Activated B cell treated with CpG ODN at 0.5 μM for 24 hours (primary cell): ENCODE results near the gene C12orf75. TPM values are rescaled to one million over a fixed set of nuclear protein-coding genes. Genes with fewer than 3 reads are reported as not detected.
A peak's percentile ranks its signal among the peaks of the same experiment; 100 is the strongest.

ENCODE experiments used
- ATAC-seq: fragments of 200-7000 bp; cut with Tn5 transposase; one replicate; pipeline ENCODE4 v1.10.0; 2021; ENCODE audit warnings: low read depth, mild to moderate bottlenecking, moderate library complexity
- CTCF ChIA-PET: fragments of 350-600 bp; sonication (Branson Sonifier 250); formaldehyde crosslinking; loops from one replicate; lab custom pipeline; 2021; ENCODE audit warnings: antibody characterized with exemption; lab: Charles Lee
- POLR2A ChIA-PET: fragments of 350-600 bp; sonication (Branson Sonifier 250); formaldehyde crosslinking; loops from one replicate; lab custom pipeline; 2021; ENCODE audit warnings: antibody characterized with exemption; lab: Charles Lee
- DNase-seq: peaks from one replicate; pipeline ENCODE4 v3.0.0; 2022
- H3K27ac Mint-ChIP-seq: one replicate; pipeline ENCODE4 v1.8.0; 2020; ENCODE audit warnings: mixed read lengths
- H3K27me3 Mint-ChIP-seq: one replicate; pipeline ENCODE4 v1.8.0; 2021; ENCODE audit warnings: mixed read lengths
- H3K36me3 Mint-ChIP-seq: one replicate; pipeline ENCODE4 v1.8.0; 2021; ENCODE audit warnings: low read depth, mixed read lengths
- H3K4me1 Mint-ChIP-seq: one replicate; pipeline ENCODE4 v1.8.0; 2021; ENCODE audit warnings: mixed read lengths
- H3K4me3 Mint-ChIP-seq: one replicate; pipeline ENCODE4 v1.8.0; 2020; ENCODE audit warnings: mild to moderate bottlenecking, mixed read lengths
- H3K9me3 Mint-ChIP-seq: one replicate; pipeline ENCODE4 v1.8.0; 2020; ENCODE audit warnings: mixed read lengths
- intact Hi-C: fragments of 100-400 bp; cut with micrococcal nuclease; formaldehyde crosslinking; loops from one replicate; pipeline ENCODE4 v1.15.1; 2024
- total RNA-seq: library from RNA; stranded (reverse); gene quantifications from 2 replicates; pipeline ENCODE4 v1.2.3, GENCODE V29; 2022
- TF ChIP-seq, protein P1 (sequence below): fragments of 200-600 bp; IDR thresholded peaks from one replicate; pipeline ENCODE4 v1.8.0; 2022; ENCODE audit warnings: antibody characterized with exemption, mild to moderate bottlenecking

Gene C12orf75
- total RNA-seq, 1 donor from 2014 or later = 37.1 TPM

- no peak overlapping the region for H3K4me3 Mint-ChIP-seq
- ChIA-PET CTCF (no interaction called here), POLR2A (interaction anchor here (1.6 kb wide), 1 partner anchor 10 kb away, joined by 5 read pairs; no protein-coding TSS in a partner anchor)
- DNase-seq = no peak
- no peak for ATAC-seq
- TF ChIP-seq, protein P1, sequence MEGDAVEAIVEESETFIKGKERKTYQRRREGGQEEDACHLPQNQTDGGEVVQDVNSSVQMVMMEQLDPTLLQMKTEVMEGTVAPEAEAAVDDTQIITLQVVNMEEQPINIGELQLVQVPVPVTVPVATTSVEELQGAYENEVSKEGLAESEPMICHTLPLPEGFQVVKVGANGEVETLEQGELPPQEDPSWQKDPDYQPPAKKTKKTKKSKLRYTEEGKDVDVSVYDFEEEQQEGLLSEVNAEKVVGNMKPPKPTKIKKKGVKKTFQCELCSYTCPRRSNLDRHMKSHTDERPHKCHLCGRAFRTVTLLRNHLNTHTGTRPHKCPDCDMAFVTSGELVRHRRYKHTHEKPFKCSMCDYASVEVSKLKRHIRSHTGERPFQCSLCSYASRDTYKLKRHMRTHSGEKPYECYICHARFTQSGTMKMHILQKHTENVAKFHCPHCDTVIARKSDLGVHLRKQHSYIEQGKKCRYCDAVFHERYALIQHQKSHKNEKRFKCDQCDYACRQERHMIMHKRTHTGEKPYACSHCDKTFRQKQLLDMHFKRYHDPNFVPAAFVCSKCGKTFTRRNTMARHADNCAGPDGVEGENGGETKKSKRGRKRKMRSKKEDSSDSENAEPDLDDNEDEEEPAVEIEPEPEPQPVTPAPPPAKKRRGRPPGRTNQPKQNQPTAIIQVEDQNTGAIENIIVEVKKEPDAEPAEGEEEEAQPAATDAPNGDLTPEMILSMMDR = no peak
- peaks cover 7% of the 10 kb centered on the region for H3K9me3 Mint-ChIP-seq
- no peaks in the 10 kb centered on the region for H3K27me3 Mint-ChIP-seq
- no peaks in the 10 kb centered on the region for H3K36me3 Mint-ChIP-seq
- H3K27ac Mint-ChIP-seq = no peak overlapping the region
- intact Hi-C loops = no loop called here
- peaks cover 24% of the 10 kb centered on the region for H3K4me1 Mint-ChIP-seq
Observed at GRCh38 chr12:105348561-105348960, 18.1 kb downstream of the C12orf75 start.

DNA sequence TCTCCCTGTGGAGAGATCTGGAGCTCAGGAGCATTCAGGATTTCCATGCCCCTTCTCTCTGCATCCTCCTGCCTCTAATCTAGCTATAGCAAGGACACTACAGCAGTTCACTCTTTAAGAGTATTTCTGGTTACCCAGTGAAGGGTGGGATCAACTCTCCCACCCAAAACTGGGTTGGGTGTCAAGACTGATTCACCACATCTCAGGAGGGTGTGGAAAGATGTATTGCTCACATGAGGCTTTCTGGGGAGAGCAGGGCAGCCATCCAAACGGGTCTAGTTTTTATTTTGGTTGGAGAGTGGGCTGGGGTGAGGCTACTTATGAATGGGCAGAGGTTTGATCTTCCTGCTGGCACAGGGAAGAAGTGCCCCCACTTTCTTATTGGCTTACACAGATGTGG is 18.6 kb downstream of the C12orf75 start:
- POLR2A ChIA-PET = interaction anchor here (1.6 kb wide), 1 partner anchor 9 kb away, joined by 5 read pairs; no protein-coding TSS in a partner anchor
- no peak for ATAC-seq
- CTCF ChIA-PET = no interaction called here
- Mint-ChIP-seq H3K36me3 (no peaks in the 10 kb centered on the region), H3K4me3 (no peak overlapping the region), H3K27ac (no peak overlapping the region), H3K4me1 (peaks cover 24% of the 10 kb centered on the region), H3K27me3 (no peaks in the 10 kb centered on the region), H3K9me3 (peaks cover 7% of the 10 kb centered on the region)
- DNase-seq = no peak
- intact Hi-C loops = no loop called here
- TF ChIP-seq, protein P1 = no peak

- Mint-ChIP-seq H3K9me3 (peaks cover 7% of the 10 kb centered on the region), H3K36me3 (no peaks in the 10 kb centered on the region)
- POLR2A ChIA-PET = no interaction called here
Observed at GRCh38 chr12:105351523-105351922, 21.0 kb downstream of the C12orf75 start.

GRCh38 chr12:105352052-105352451 is 21.6 kb downstream of the C12orf75 start:
- peak overlapping the region; percentile 33 for H3K4me3 Mint-ChIP-seq

More at GRCh38 chr12:105351523-105351922, 21.0 kb downstream of the C12orf75 start:
- intact Hi-C loops = loop anchor here (10.0 kb wide), 1 partner anchor 953 kb away; the partner anchor contains the start of gene TCP11L2
- DNase-seq = no peak
- Mint-ChIP-seq H3K4me1 (peaks cover 29% of the 10 kb centered on the region), H3K27ac (peak overlapping the region; percentile 36), H3K4me3 (peak overlapping the region; percentile 48), H3K27me3 (no peaks in the 10 kb centered on the region)
- CTCF ChIA-PET = no interaction called here
- ATAC-seq = peak; percentile 17
- TF ChIP-seq, protein P1 = no peak

DNA sequence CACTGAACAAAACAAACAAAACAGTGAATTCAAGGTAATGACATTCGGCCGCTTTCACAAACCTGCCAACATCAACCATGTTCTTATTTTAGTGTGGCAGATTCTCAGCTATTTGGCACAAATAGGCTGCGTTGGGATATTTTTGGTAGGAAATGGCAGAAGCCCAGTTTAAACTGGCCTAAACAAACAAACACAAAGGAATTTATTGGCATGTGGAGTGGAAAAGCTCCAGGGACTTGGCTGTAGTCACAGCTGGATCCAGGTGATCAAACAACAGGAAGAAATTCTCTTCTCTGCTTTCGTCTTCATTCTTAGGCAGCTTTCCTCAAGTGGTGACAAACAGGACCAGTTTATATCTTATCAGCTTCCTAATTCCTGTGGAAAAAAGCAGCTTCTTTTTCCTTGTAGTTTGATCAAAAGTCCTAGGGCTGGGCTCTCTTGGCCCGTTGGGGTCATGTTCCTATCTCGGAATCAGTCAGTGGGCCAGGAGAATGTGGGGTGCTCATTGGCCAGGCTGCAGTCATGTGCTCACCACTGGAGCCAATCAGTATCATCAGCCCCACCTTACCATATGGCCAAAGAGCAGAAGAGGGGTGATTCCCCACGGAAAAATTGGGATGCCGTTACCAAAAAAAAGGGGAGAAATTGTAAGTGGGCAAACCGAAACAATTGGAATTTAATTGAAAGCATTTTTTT is 22.6 kb downstream of the C12orf75 start:
- ChIA-PET CTCF (no interaction called here), POLR2A (interaction anchor here (0.6 kb wide), 1 partner anchor 25 kb away, joined by 7 read pairs; no protein-coding TSS in a partner anchor)
- ATAC-seq = no peak
- H3K27me3 Mint-ChIP-seq = no peaks in the 10 kb centered on the region
- no peak overlapping the region for H3K4me3 Mint-ChIP-seq
- intact Hi-C loops = loop anchor here (1.0 to 10.0 kb wide), 2 partner anchors 23 to 952 kb away; partner anchors contain the start of genes C12orf75 and TCP11L2
- H3K36me3 Mint-ChIP-seq = no peaks in the 10 kb centered on the region
- peaks cover 45% of the 10 kb centered on the region for H3K4me1 Mint-ChIP-seq
- DNase-seq = no peak
- peaks cover 7% of the 10 kb centered on the region for H3K9me3 Mint-ChIP-seq
- no peak overlapping the region for H3K27ac Mint-ChIP-seq
- TF ChIP-seq, protein P1 = no peak

More at GRCh38 chr12:105352052-105352451, 21.6 kb downstream of the C12orf75 start:
- peak; percentile 92 for ATAC-seq
- Mint-ChIP-seq H3K27me3 (no peaks in the 10 kb centered on the region), H3K36me3 (no peaks in the 10 kb centered on the region), H3K9me3 (peaks cover 7% of the 10 kb centered on the region), H3K27ac (peak overlapping the region; percentile 50), H3K4me1 (peaks cover 34% of the 10 kb centered on the region)
- CTCF ChIA-PET = no interaction called here
- POLR2A ChIA-PET = no interaction called here
- intact Hi-C loops = loop anchor here (1.0 to 10.0 kb wide), 2 partner anchors 22 to 953 kb away; partner anchors contain the start of genes C12orf75 and TCP11L2
- TF ChIP-seq, protein P1 = no peak
- no peak for DNase-seq
